HepG2 (cell line): ENCODE results near the gene BRMS1. TPM values are rescaled to one million over a fixed set of nuclear protein-coding genes. Genes with fewer than 3 reads are reported as not detected.

Experiments used
- ATF7-NPFF ChIP-seq: sonication (generic); formaldehyde crosslinking; IDR thresholded peaks from 2 replicates; pipeline ENCODE4 v1.8.1; 2023; ENCODE audit warnings: mild to moderate bottlenecking, low read depth, missing genetic modification reagents, moderate library complexity
- BRD4 ChIP-seq: sonication (generic); formaldehyde crosslinking; IDR thresholded peaks from 2 replicates; pipeline ENCODE4 v1.4.0; 2020; ENCODE audit warnings: missing genetic modification reagents
- MTA1 ChIP-seq: sonication (generic); formaldehyde crosslinking; IDR thresholded peaks from 2 replicates; pipeline ENCODE4 v1.4.0; 2020; ENCODE audit warnings: missing genetic modification reagents, mild to moderate bottlenecking, borderline replicate concordance
- NFE2L2 ChIP-seq: fragments of 150-350 bp; IDR thresholded peaks from 2 replicates; pipeline ENCODE4 v1.6.1; 2014; ENCODE audit warnings: low read length
- PITX1 ChIP-seq: sonication (generic); formaldehyde crosslinking; IDR thresholded peaks from 2 replicates; pipeline ENCODE4 v1.5.1; 2020; ENCODE audit warnings: mild to moderate bottlenecking, missing genetic modification reagents
- RFXANK ChIP-seq: IDR thresholded peaks from 2 replicates; pipeline ENCODE4 v1.6.1; 2016
- SAP130 ChIP-seq: IDR thresholded peaks from 2 replicates; pipeline ENCODE4 v1.6.1; 2016; ENCODE audit warnings: low read depth
- SCMH1 ChIP-seq: sonication (generic); formaldehyde crosslinking; IDR thresholded peaks from 2 replicates; pipeline ENCODE4 v1.9.0; 2021; ENCODE audit warnings: missing genetic modification reagents, mild to moderate bottlenecking, borderline replicate concordance
- SNAPC4 ChIP-seq: sonication (generic); formaldehyde crosslinking; IDR thresholded peaks from 2 replicates; pipeline ENCODE4 v1.4.0; 2020; ENCODE audit warnings: mild to moderate bottlenecking, missing genetic modification reagents
- SP5 ChIP-seq: IDR thresholded peaks from 2 replicates; pipeline ENCODE4 v1.6.1; 2016; ENCODE audit warnings: low read depth, borderline replicate concordance
- YEATS2 ChIP-seq: sonication (generic); formaldehyde crosslinking; IDR thresholded peaks from 2 replicates; pipeline ENCODE4 v1.4.0; 2020; ENCODE audit warnings: missing genetic modification reagents, borderline replicate concordance
- ZBTB44 ChIP-seq: sonication (generic); formaldehyde crosslinking; IDR thresholded peaks from 2 replicates; pipeline ENCODE4 v1.4.0; 2020; ENCODE audit warnings: missing genetic modification reagents
- ZFP37 ChIP-seq: sonication (generic); formaldehyde crosslinking; IDR thresholded peaks from 2 replicates; pipeline ENCODE4 v1.4.0; 2020; ENCODE audit warnings: missing genetic modification reagents, borderline replicate concordance
- ZKSCAN1 ChIP-seq: fragments of 150-350 bp; IDR thresholded peaks from 2 replicates; pipeline ENCODE4 v1.6.1; 2014; ENCODE audit warnings: low read length
- ZNF10 ChIP-seq: sonication (generic); formaldehyde crosslinking; IDR thresholded peaks from 2 replicates; pipeline ENCODE4 v1.4.0; 2020; ENCODE audit warnings: mild to moderate bottlenecking, low read depth, missing genetic modification reagents, borderline replicate concordance
- ZNF251 ChIP-seq: sonication (generic); formaldehyde crosslinking; IDR thresholded peaks from 2 replicates; pipeline ENCODE4 v1.9.0; 2021; ENCODE audit warnings: mild to moderate bottlenecking, missing genetic modification reagents
- ZNF326 ChIP-seq: sonication (generic); formaldehyde crosslinking; IDR thresholded peaks from 2 replicates; pipeline ENCODE4 v1.4.0; 2020; ENCODE audit warnings: missing genetic modification reagents, borderline replicate concordance
- ZNF557 ChIP-seq: sonication (generic); formaldehyde crosslinking; IDR thresholded peaks from 2 replicates; pipeline ENCODE4 v1.4.0; 2020; ENCODE audit warnings: missing genetic modification reagents
- ZSCAN20 ChIP-seq: sonication (generic); formaldehyde crosslinking; IDR thresholded peaks from 2 replicates; pipeline ENCODE4 v1.4.0; 2020; ENCODE audit warnings: missing genetic modification reagents, mild to moderate bottlenecking, borderline replicate concordance
- ZXDC ChIP-seq: sonication (generic); formaldehyde crosslinking; IDR thresholded peaks from 2 replicates; pipeline ENCODE4 v1.5.0; 2020; ENCODE audit warnings: mild to moderate bottlenecking, missing genetic modification reagents
- polyA plus RNA-seq, 8 experiments: library from polyadenylated mRNA; depleted of rRNA in 3 of 8; stranded (reverse) in 7 of 8; unstranded in 1 of 8; fragments of >200 nt; fragmentation: Illumina TruSeq in 4 of 8; extraction: Trizol in 4 of 8; gene quantifications; 2 replicates each; pipeline versions ENCODE4 v1.2.1 to v1.2.3, GENCODE V29; 2011 to 2016; ENCODE audit warnings: low read depth in 4 of 8, missing spikeins in 1 of 8, mixed read lengths in 1 of 8; ENCODE audit not compliant: insufficient read depth in 1 of 8
- total RNA-seq, 5 experiments: library from RNA; depleted of rRNA; stranded (reverse); fragments of >200 nt; fragmentation: Illumina TruSeq; extraction: Trizol; gene quantifications; 2 replicates each; pipeline ENCODE4 v1.2.3, GENCODE V29; 2016; ENCODE audit warnings: low read depth in 1 of 5

Gene BRMS1
- total and polyA plus RNA-seq, 2 of the 13 experiments (the other 11 are each of a cell fraction or from before 2014, with no cell fraction given) = 15.8 to 55.7 TPM

GRCh38 chr11:66365711-66366619, 21.1 kb upstream of the BRMS1 start (continued):
- TF ChIP-seq ZNF557 (no peak), MTA1 (CRISPR knock-in tag) (peak; percentile 43; the same call in 1 of the 2 replicates), PITX1 (CRISPR knock-in tag) (no peak), SAP130 (no peak), SP5 (CRISPR knock-in tag) (no peak), ZFP37 (CRISPR knock-in tag) (no peak), ZXDC (CRISPR knock-in tag) (0 out of 2 replicates have a peak, but pooled peaks have one; percentile 44), YEATS2 (CRISPR knock-in tag) (no peak), ZBTB44 (CRISPR knock-in tag) (no peak), RFXANK (CRISPR knock-in tag) (no peak), BRD4 (no peak), ATF7-NPFF (CRISPR knock-in tag) (no peak), SCMH1 (CRISPR knock-in tag) (no peak), ZNF251 (no peak), NFE2L2 (no peak), ZNF326 (CRISPR knock-in tag) (peak; percentile 63; the same call in 1 of the 2 replicates), ZNF10 (CRISPR knock-in tag) (no peak), ZKSCAN1 (no peak), SNAPC4 (CRISPR knock-in tag) (no peak), ZSCAN20 (CRISPR knock-in tag) (no peak)
